Stimulated activated CD8-positive, alpha-beta memory T cell treated with anti-CD3 and anti-CD28 coated beads, Interleukin-15, amount 100 ng/mL, for 1 hour (primary cell): ENCODE results near the gene NECAB3.
A peak's percentile ranks its signal among the peaks of the same experiment; 100 is the strongest.

Experiments
- DNase-seq: peaks from one replicate; pipeline ENCODE4 v3.0.0-alpha.2; 2020; ENCODE audit warnings: low read depth

The NECAB3 gene

GRCh38 chr20:33697129-33697528 is 22.9 kb upstream of the NECAB3 start:
- DNase-seq = no peak

DNA sequence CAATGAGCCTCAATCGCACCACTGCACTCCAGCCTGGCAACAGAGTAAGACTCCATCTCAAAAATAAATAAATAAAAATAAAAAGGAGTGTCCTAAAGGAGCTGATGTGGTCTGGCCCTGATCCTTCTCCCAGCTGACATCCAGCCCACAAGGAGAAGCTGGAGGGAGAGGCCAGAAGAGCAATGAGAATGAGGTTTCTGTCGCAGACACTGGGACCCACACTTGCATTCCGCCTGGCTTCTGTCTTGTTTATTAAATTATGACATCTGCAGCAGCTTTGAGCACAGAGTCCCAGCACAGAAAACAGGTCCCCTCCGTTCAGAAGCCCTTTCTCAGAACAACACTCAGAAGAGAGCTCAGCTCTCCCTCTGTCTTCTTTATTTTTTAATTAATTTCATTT is 22.2 kb upstream of the NECAB3 start:
- no peak for DNase-seq

DNA sequence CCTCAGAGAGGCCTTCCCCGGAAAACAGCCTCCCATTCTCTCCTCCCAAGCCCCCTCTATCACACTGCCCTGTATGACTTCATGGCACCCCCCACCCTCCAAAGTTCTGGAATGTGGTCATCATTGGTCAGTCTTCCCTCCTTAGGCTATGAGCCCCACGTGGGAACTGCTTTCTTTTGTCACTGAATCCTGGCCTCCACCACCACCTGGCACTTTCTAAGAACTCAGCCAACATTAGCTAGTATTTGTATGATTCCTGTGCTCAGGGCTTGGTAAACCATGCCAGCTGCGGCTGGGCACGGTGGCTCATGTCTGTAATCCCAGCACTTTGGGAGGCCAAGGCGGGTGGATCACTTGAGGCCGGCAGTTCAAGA is 20.4 kb upstream of the NECAB3 start:
- DNase-seq = no peak

DNA sequence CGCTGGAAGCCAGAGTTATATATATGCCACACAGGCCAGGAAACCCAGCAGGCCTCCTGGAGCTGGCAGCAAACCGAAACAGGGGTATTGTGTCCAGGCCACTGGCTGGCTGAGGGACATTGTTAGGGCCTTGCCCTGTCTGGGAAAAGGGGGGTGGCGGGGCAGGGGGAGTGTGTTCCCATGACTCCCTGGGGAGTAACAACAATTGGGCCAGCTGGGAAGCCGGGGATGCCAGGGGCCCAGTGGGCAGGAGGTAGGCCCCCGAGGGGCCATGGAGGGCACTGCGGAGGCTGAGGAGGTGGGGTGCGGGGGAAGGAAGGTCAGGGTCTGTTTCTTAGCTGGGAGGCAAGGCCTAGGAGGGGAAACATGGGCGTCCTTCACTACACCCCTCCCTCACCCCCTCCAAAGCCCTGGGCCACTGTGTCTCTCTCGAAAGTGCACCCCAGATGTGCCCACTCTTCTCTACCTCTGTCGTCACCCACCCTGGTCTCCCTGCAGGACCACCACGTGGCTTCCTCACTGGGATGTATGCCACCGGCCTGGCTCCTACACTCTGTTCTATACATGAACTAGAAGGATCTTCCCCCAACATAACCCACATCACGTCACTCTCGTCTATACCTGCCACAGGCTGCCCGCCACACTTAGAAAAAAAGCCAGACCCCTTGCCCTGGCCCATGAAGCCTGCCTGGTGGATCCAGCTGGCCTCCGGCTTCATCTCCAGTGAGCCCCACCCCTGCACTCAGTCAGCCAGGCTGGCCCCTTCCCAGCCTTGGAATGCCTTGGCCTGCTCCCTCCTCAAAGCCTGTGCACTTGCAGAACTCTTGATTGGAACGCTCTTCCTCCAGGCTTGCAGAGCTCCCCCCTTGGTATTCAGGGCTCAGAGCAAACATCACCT is 19.8 kb upstream of the NECAB3 start:
- DNase-seq = no peak

DNA sequence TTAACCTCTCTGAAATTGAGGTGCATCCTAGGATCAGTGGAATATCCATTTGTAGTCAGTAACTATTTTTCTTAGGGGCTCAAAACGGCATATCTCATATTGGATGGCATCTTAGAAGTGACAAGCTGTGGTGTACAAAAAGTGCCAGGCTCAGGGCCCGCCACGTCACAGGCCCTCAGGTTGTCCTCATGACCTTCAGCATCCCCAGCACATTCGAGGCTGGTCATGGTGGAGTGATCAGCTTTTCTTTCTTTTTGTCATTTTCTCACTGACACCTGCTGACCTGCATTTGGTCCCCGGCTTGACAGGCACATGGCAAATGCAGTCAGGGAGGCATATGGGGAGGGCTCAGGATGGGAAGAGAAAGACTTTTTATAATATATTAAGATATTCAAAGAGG is 19.1 kb upstream of the NECAB3 start:
- no peak for DNase-seq

DNA sequence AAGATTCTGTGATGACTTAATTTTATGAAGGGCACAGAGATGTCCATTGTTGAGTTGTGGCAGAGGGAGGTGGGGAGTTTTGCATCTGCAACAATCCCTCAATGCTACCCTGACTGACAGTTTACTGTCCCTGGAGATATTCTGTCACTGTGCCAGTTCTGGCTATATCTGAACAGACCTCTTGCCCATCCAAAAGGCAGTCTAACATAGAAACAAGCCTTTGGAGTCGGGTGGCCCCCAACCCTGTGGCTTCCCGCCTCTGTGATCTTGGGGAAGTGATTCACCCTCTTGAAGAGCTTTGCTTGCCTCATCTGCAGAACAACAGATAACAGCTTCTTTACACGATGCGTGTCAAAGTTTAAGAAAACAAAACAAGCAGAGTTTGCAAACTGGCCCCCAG is 15.7 kb upstream of the NECAB3 start:
- no peak for DNase-seq

DNA sequence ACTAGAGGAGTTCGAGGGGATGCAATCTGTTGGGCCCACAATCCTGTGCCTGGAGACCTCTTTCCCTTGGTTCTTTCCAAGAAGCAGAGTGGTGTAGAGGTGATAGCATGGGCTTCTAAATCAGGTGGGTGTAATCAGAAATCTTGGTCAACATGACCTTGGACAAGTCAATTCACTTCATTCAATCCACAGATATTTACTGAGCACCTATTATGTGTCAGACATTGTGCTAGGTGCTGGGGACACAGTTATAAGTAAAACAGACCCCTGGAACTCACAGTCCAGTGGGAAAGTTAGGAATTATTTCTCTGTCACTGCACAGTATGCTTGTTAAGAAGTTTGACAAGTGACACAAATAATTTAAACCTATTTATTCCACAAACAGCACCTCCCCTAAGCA is 15.3 kb upstream of the NECAB3 start:
- DNase-seq = no peak

DNA sequence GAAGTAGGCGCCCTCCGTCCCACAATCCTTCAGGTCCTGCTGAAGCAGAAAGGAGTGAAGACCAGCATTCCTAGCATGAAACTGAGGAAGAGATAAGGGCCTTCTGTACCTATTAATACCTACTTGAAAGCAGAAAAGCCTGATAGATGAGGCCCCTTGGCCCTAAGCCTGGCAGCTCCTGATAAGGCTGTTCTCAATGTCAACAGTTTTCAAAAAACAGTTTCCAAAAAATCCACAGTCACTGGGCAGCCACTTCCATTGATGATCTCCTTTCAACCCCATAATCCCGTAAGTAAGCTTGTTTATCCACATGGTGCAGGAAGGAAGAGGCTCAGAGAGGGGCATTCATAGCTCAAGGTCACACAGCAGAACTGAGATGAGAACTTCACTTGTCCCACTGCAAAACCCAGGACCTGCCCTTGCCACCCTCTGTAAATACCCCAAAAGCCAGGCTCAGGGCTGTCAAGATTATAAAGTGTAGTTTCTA is 14.8 kb upstream of the NECAB3 start:
- DNase-seq = no peak

DNA sequence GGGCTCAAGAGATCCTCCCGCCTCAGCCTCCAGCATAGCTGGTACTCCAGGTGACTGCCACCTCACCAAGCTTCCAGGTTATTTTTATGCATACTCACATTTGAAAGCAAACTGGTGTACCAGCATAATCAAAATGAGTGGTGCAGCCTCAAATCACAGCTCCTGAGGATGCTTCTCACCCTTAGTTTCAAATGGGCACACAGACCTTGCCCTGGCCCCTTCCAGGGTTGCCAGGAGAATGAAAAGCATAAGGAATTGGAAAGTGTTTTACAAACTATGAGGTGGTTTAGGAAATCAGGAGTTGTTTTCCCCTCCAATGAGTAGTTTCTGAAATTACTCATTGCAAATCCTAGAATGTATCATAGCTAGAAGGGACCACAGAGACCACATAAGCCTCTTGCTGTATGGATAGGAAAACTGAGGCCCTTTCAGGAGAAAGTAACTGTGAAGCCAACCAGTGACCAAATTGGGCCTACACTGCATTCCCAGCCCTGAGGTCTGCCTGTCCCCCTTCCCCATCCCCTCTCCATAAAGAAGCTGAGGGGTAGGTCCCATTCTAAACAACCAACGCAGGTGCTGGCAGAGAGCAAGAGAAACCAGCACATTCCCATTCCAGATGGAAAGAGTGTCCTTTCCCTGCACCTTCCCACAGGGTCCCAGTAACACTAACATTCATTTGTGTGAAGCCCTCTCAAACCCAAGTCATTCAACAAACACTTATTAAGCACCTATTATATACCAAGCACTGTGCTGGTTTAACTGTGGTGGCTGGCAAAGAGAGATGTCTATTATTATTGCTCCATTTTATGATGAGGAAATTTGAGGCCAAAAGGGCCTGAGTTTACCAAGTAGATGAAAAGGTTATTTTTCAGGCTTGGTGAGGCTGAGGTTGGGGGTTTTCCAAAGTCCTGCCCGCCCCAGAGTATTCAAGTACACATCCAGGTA is 14.0 kb upstream of the NECAB3 start:
- no peak for DNase-seq

GRCh38 chr20:33687370-33687915 is 13.2 kb upstream of the NECAB3 start:
- no peak for DNase-seq

- DNase-seq = no peak
These were observed 12.7 kb upstream of the NECAB3 start for GRCh38 chr20:33686984-33687366.

- peak; percentile 81 for DNase-seq
These were observed 12.1 kb upstream of the NECAB3 start, which contains the start of gene E2F1 for GRCh38 chr20:33686100-33686983. TSS of gene E2F1 (minus strand) at chr20:33686385. CDS start at chr20:33686264, 121 bp downstream.

- DNase-seq = no peak
These were observed 11.3 kb upstream of the NECAB3 start for GRCh38 chr20:33685328-33686099.

DNA sequence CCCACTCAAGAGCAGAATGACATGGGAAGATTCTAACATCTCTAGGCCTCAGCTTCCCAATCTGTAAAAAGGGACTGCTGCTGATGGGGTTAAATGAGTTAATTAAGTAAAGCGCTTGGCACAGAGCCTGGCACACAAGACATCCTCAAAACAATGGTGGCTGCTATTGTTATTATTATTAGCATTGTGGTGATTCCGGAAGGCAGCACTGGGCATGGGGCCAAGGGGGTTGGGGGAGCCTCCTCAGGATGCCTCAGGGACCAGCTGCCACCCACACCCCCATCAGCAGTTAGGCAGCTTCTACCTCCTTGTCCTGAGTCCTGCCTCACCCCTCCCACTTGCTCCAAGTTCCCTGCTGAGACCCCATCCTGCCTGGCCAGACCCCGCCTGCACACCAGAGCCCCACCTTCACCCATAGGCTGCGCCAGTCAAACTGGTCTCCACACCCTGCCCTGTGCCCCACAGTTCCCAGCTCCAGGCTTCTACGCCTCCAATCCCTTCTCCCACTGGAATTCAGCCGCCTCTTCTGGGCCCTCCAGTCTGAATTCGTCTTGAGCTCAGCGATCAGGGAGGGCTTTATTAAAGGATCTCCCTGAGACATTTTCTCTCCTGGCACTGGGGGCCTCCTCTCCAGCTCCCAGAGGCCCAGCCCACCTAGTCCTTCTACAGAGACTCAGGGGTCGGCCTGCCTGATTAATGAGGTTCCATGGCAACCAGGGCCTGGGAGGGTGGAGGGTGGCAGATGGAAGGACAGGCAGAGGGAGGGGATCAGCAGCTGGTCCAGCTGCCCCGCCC is 10.5 kb upstream of the NECAB3 start:
- no peak for DNase-seq

GRCh38 chr20:33681728-33682353 is 7.6 kb upstream of the NECAB3 start:
- no peak for DNase-seq

DNA sequence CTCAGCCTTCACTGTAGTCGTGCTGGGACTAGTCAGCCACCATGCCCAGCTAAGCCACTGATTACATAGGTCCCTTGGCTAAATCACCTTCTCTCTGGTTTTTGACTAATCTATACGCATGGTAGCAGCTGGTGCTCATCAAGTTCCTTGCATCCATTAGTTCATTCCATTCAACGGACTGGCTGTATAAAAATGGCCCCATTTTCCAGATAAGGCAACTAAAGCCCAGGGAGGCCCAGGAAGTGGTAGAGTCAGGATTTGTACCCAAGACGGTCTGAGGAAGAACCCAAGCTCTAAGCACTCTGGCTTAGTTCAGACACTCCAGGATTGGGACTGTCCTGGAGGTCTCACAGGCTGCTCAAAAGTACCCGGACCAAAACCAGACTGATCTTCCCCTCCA is 7.1 kb upstream of the NECAB3 start:
- DNase-seq = no peak

DNA sequence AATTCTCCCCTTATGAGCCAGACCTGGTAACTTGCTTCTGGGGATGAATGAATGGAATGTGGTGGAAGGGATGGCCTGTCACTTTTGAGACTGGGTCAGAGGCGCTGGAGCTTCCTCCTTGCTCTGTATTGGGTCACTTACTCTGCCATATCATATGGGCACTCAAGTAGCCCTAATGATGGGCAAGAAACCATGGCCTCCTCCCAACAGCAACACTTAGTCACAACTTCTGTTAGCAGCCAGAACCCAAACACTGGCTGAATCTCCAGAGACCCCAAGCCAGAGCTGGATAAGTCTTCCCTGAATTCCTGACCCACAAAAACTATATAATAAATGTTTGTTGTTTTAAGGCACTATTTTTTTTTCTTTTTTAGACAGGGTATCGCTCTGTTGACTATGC is 6.5 kb upstream of the NECAB3 start:
- DNase-seq = no peak

GRCh38 chr20:33679758-33680485 is 5.7 kb upstream of the NECAB3 start:
- no peak for DNase-seq
